GM19395 (cell line): ENCODE measurements around the gene RELT.

Experiments
- ATAC-seq: cut with Tn5 transposase; IDR thresholded peaks from one replicate; pipeline ENCODE4 v1.9.1; 2021; ENCODE audit warnings: mild to moderate bottlenecking, moderate library complexity; ENCODE audit not compliant: unreplicated experiment

Gene RELT

GRCh38 chr11:73376160-73376802 lies at the start of gene RELT:
Gene RELT, plus strand, starts transcription at chr11:73376399. Its CDS starts 12,738 bp downstream, at chr11:73389137.
- peak; percentile 76 for ATAC-seq

- ATAC-seq, result no peak
Measured at GRCh38 chr11:73326929-73327811, 49.0 kb upstream of the RELT start.

GRCh38 chr11:73327812-73328364 lies 48.3 kb upstream of the RELT start:
- ATAC-seq, result no peak

GRCh38 chr11:73330569-73331093 lies 45.6 kb upstream of the RELT start:
- no peak for ATAC-seq

GRCh38 chr11:73331138-73331916 lies 44.9 kb upstream of the RELT start:
- ATAC-seq, result no peak

- ATAC-seq, result no peak
Measured at GRCh38 chr11:73333173-73333572, 43.0 kb upstream of the RELT start.

- ATAC-seq, result no peak
Measured at GRCh38 chr11:73333640-73334383, 42.4 kb upstream of the RELT start.

GRCh38 chr11:73334384-73335203 lies 41.6 kb upstream of the RELT start:
- ATAC-seq, result no peak

- no peak for ATAC-seq
Measured at GRCh38 chr11:73335204-73335923, 40.8 kb upstream of the RELT start.

- no peak for ATAC-seq
Measured at GRCh38 chr11:73337846-73338245, 38.4 kb upstream of the RELT start.

GRCh38 chr11:73338279-73338678 lies 37.9 kb upstream of the RELT start:
- no peak for ATAC-seq

GRCh38 chr11:73340164-73340563 lies 36.0 kb upstream of the RELT start:
- no peak for ATAC-seq

- ATAC-seq, result no peak
Measured at GRCh38 chr11:73342633-73343032, 33.6 kb upstream of the RELT start.

GRCh38 chr11:73343076-73343873 lies 32.9 kb upstream of the RELT start:
- no peak for ATAC-seq

- no peak for ATAC-seq
Measured at GRCh38 chr11:73344191-73344607, 32.0 kb upstream of the RELT start.

- ATAC-seq, result no peak
Measured at GRCh38 chr11:73345481-73346160, 30.6 kb upstream of the RELT start.

- no peak for ATAC-seq
Measured at GRCh38 chr11:73346186-73346935, 29.8 kb upstream of the RELT start.
